HepG2 (cell line): Measurements from ENCODE around the gene TNNI2. TPM values are rescaled to one million over a fixed set of nuclear protein-coding genes. Genes with fewer than 3 reads are reported as not detected.
A peak's percentile ranks its signal among the peaks of the same experiment; 100 is the strongest.

Experiments
- HINFP ChIP-seq: sonication (generic); formaldehyde crosslinking; IDR thresholded peaks from 2 replicates; pipeline ENCODE4 v1.4.0; 2020; ENCODE audit warnings: low read depth, mild to moderate bottlenecking, missing genetic modification reagents
- HNF1B ChIP-seq: sonication (generic); formaldehyde crosslinking; IDR thresholded peaks from 2 replicates; pipeline ENCODE4 v1.5.1; 2020; ENCODE audit warnings: mild to moderate bottlenecking, moderate library complexity, missing genetic modification reagents
- IKZF5 ChIP-seq: IDR thresholded peaks from 2 replicates; pipeline ENCODE4 v1.6.1; 2018; ENCODE audit warnings: missing genetic modification reagents, mild to moderate bottlenecking, missing compliant biosample characterization
- KDM3A ChIP-seq: IDR thresholded peaks from 2 replicates; pipeline ENCODE4 v1.6.1; 2018; ENCODE audit warnings: low read depth, missing compliant biosample characterization
- MED1 ChIP-seq: sonication (generic); formaldehyde crosslinking; IDR thresholded peaks from 2 replicates; pipeline ENCODE4 v1.4.0; 2020; ENCODE audit warnings: missing genetic modification reagents
- NONO ChIP-seq, 2 experiments: fragments of 450-650 bp in 1 of 2; sonication (generic) in 1 of 2; formaldehyde crosslinking in 1 of 2; IDR thresholded peaks in 1 of 2; conservative IDR thresholded peaks in 1 of 2; 2 replicates each; pipeline versions ENCODE4 v1.6.1 to v1.8.0; 2017 to 2022; ENCODE audit warnings: mild to moderate bottlenecking in 1 of 2, missing genetic modification reagents in 1 of 2, moderate library complexity in 1 of 2
- REST ChIP-seq, 2 experiments: IDR thresholded peaks; 2 replicates each; pipeline ENCODE4 v1.6.1; 2011 to 2012; ENCODE audit warnings: low read length in 2 of 2, borderline replicate concordance in 1 of 2, low read depth in 1 of 2, mild to moderate bottlenecking in 1 of 2, moderate library complexity in 1 of 2
- SMARCE1 ChIP-seq: fragments of 450-650 bp; IDR thresholded peaks from 2 replicates; pipeline ENCODE4 v1.6.1; 2017; ENCODE audit warnings: borderline replicate concordance
- SOX13 ChIP-seq, 3 experiments: fragments of 450-650 bp in 1 of 3; sonication (generic) in 1 of 3; formaldehyde crosslinking in 1 of 3; IDR thresholded peaks in 2 of 3; conservative IDR thresholded peaks in 1 of 3; 2 replicates each; pipeline versions ENCODE4 v1.5.0 to v1.6.1; 2016 to 2020; ENCODE audit warnings: antibody characterized with exemption in 1 of 3, mild to moderate bottlenecking in 1 of 3, missing compliant biosample characterization in 1 of 3, missing genetic modification reagents in 1 of 3, moderate library complexity in 1 of 3
- SP4 ChIP-seq: sonication (generic); formaldehyde crosslinking; IDR thresholded peaks from 2 replicates; pipeline ENCODE4 v1.8.1; 2023; ENCODE audit warnings: mild to moderate bottlenecking, missing genetic modification reagents
- STAG1 ChIP-seq: sonication (generic); formaldehyde crosslinking; IDR thresholded peaks from 2 replicates; pipeline ENCODE4 v1.4.0; 2020; ENCODE audit warnings: missing genetic modification reagents
- YEATS2 ChIP-seq: sonication (generic); formaldehyde crosslinking; IDR thresholded peaks from 2 replicates; pipeline ENCODE4 v1.4.0; 2020; ENCODE audit warnings: missing genetic modification reagents, borderline replicate concordance
- ZBTB20 ChIP-seq: sonication (generic); formaldehyde crosslinking; IDR thresholded peaks from 2 replicates; pipeline ENCODE4 v1.8.1; 2023; ENCODE audit warnings: missing genetic modification reagents, low read depth, mild to moderate bottlenecking, borderline replicate concordance
- ZGPAT ChIP-seq: IDR thresholded peaks from 2 replicates; pipeline ENCODE4 v1.6.1; 2016; ENCODE audit warnings: mild to moderate bottlenecking
- ZKSCAN8 ChIP-seq: IDR thresholded peaks from 2 replicates; pipeline ENCODE4 v1.6.1; 2016; ENCODE audit warnings: borderline replicate concordance, missing genetic modification reagents, missing compliant biosample characterization
- ZNF790 ChIP-seq: sonication (generic); formaldehyde crosslinking; IDR thresholded peaks from 2 replicates; pipeline ENCODE4 v1.8.0; 2022; ENCODE audit warnings: missing genetic modification reagents, mild to moderate bottlenecking, borderline replicate concordance
- polyA plus RNA-seq, 8 experiments: library from polyadenylated mRNA; depleted of rRNA in 3 of 8; stranded (reverse) in 7 of 8; unstranded in 1 of 8; fragments of >200 nt; fragmentation: Illumina TruSeq in 4 of 8; extraction: Trizol in 4 of 8; gene quantifications; 2 replicates each; pipeline versions ENCODE4 v1.2.1 to v1.2.3, GENCODE V29; 2011 to 2016; ENCODE audit warnings: low read depth in 4 of 8, missing spikeins in 1 of 8, mixed read lengths in 1 of 8; ENCODE audit not compliant: insufficient read depth in 1 of 8
- total RNA-seq, 5 experiments: library from RNA; depleted of rRNA; stranded (reverse); fragments of >200 nt; fragmentation: Illumina TruSeq; extraction: Trizol; gene quantifications; 2 replicates each; pipeline ENCODE4 v1.2.3, GENCODE V29; 2016; ENCODE audit warnings: low read depth in 1 of 5

Gene TNNI2
- total and polyA plus RNA-seq, 2 of the 13 experiments (the other 11 are each of a cell fraction or from before 2014, with no cell fraction given) = 7.2 to 12.0 TPM

- TF ChIP-seq HNF1B = 0 out of 2 replicates have a peak, but pooled peaks have one; percentile 17
- TF ChIP-seq ZBTB20 (CRISPR knock-in tag) = no peak
- no peak for TF ChIP-seq SOX13 (IDR thresholded peaks at IDR 0.05)
- 0 out of 4 replicates have a peak, but pooled peaks of 1 of the 2 experiments have one; percentile 13 for TF ChIP-seq SOX13 (CRISPR knock-in tag; conservative IDR thresholded peaks at IDR 0.05 in 1 of 2, IDR thresholded peaks at IDR 0.05 in 1 of 2)
- no peak for TF ChIP-seq SMARCE1
- peak; percentile 62; the same call in 1 of the 2 replicates for TF ChIP-seq KDM3A (CRISPR knock-in tag)
- no peak for TF ChIP-seq NONO (IDR thresholded peaks at IDR 0.05)
- TF ChIP-seq NONO (CRISPR knock-in tag; conservative IDR thresholded peaks at IDR 0.05) = 0 out of 2 replicates have a peak, but pooled peaks have one; percentile 24
- TF ChIP-seq IKZF5 = peak; percentile 29; the same call in 1 of the 2 replicates
- TF ChIP-seq SP4 = 0 out of 2 replicates have a peak, but pooled peaks have one; percentile 26
- TF ChIP-seq REST (IDR thresholded peaks at IDR 0.05; ENCODE audit: borderline replicate concordance in 1 of 2, low read depth in 1 of 2, low read length in 2 of 2) = no peak
- TF ChIP-seq STAG1 = peak; percentile 71
- peak; percentile 47; the same call in 1 of the 2 replicates for TF ChIP-seq ZNF790 (CRISPR knock-in tag)
- peak; percentile 46; the same call in 1 of the 2 replicates for TF ChIP-seq ZGPAT
- 0 out of 2 replicates have a peak, but pooled peaks have one; percentile 28 for TF ChIP-seq YEATS2
- TF ChIP-seq HINFP (CRISPR knock-in tag) = 0 out of 2 replicates have a peak, but pooled peaks have one; percentile 40
- TF ChIP-seq MED1 = peak; percentile 38; the same call in 1 of the 2 replicates
- 0 out of 2 replicates have a peak, but pooled peaks have one; percentile 30 for TF ChIP-seq ZKSCAN8
Observed at GRCh38 chr11:1832211-1832919, 6.4 kb upstream of the TNNI2 start (continued).
